K562 (cell line): Measurements from ENCODE around the gene MYO15A. TPM values are rescaled to one million over a fixed set of nuclear protein-coding genes. Genes with fewer than 3 reads are reported as not detected.

Experiments used
- ATF3 ChIP-seq, 2 experiments: fragments of 450-650 bp in 1 of 2; sonication (generic) in 1 of 2; formaldehyde crosslinking in 1 of 2; IDR thresholded peaks in 1 of 2; conservative IDR thresholded peaks in 1 of 2; 2 replicates each; pipeline versions ENCODE4 v1.6.1 to v1.8.1; 2016 to 2023; ENCODE audit warnings: mild to moderate bottlenecking in 2 of 2, moderate library complexity in 2 of 2, inconsistent platforms in 1 of 2, missing genetic modification reagents in 1 of 2
- HDAC3 ChIP-seq: fragments of 450-650 bp; IDR thresholded peaks from 2 replicates; pipeline ENCODE4 v1.6.1; 2018; ENCODE audit warnings: borderline replicate concordance, mild to moderate bottlenecking, moderate library complexity; ENCODE audit not compliant: partially characterized antibody
- KLF6 ChIP-seq: fragments of 250-450 bp; sonication (Bioruptor Pico); IDR thresholded peaks from 2 replicates; pipeline ENCODE4 v1.4.0; 2020; ENCODE audit warnings: mild to moderate bottlenecking, moderate library complexity, borderline replicate concordance
- NFE2L1 ChIP-seq: fragments of 450-650 bp; IDR thresholded peaks from 2 replicates; pipeline ENCODE4 v1.6.1; 2016; ENCODE audit warnings: missing genetic modification characterization, low read depth, mild to moderate bottlenecking, missing compliant biosample characterization, moderate library complexity, borderline replicate concordance
- NFIC ChIP-seq: fragments of 450-650 bp; IDR thresholded peaks from 2 replicates; pipeline ENCODE4 v1.6.1; 2017; ENCODE audit warnings: mild to moderate bottlenecking, inconsistent platforms
- RBM14 ChIP-seq: fragments of 200-400 bp; formaldehyde crosslinking; IDR thresholded peaks from 2 replicates; pipeline ENCODE4 v1.6.1; 2018; ENCODE audit warnings: low read depth, mild to moderate bottlenecking, low read length, moderate library complexity, borderline replicate concordance; ENCODE audit not compliant: insufficient read depth
- RERE ChIP-seq: sonication (generic); formaldehyde crosslinking; IDR thresholded peaks from 2 replicates; pipeline ENCODE4 v1.8.0; 2023; ENCODE audit warnings: missing genetic modification reagents, mild to moderate bottlenecking, borderline replicate concordance
- RNF2 ChIP-seq: sonication (generic); IDR thresholded peaks from 2 replicates; pipeline ENCODE4 v1.6.1; 2016
- SAFB2 ChIP-seq: fragments of 200-400 bp; formaldehyde crosslinking; IDR thresholded peaks from 2 replicates; pipeline ENCODE4 v1.6.1; 2018; ENCODE audit warnings: borderline replicate concordance, low read length, low read depth, moderate library complexity; ENCODE audit not compliant: severe bottlenecking
- SIX5 ChIP-seq, 2 experiments: IDR thresholded peaks; 2 replicates each; pipeline ENCODE4 v1.6.1; 2011; ENCODE audit warnings: low read length in 2 of 2, borderline replicate concordance in 1 of 2, low read depth in 1 of 2, mild to moderate bottlenecking in 1 of 2, moderate library complexity in 1 of 2; ENCODE audit not compliant: insufficient read depth in 1 of 2
- TOE1 ChIP-seq, 2 experiments: fragments of 450-650 bp in 1 of 2; sonication (generic) in 1 of 2; formaldehyde crosslinking in 1 of 2; IDR thresholded peaks; 2 replicates each; pipeline versions ENCODE4 v1.7.1 to v1.8.0; 2016 to 2022; ENCODE audit warnings: borderline replicate concordance in 2 of 2, mild to moderate bottlenecking in 2 of 2, antibody characterized with exemption in 1 of 2, inconsistent platforms in 1 of 2, low read depth in 1 of 2, missing genetic modification reagents in 1 of 2, moderate library complexity in 1 of 2
- YBX1 ChIP-seq: fragments of 450-650 bp; IDR thresholded peaks from 2 replicates; pipeline ENCODE4 v1.7.1; 2016; ENCODE audit warnings: mild to moderate bottlenecking
- ZBTB2 ChIP-seq: fragments of 450-650 bp; IDR thresholded peaks from 2 replicates; pipeline ENCODE4 v1.6.1; 2016; ENCODE audit warnings: antibody characterized with exemption
- ZNF24 ChIP-seq: fragments of 450-650 bp; IDR thresholded peaks from 2 replicates; pipeline ENCODE4 v1.6.1; 2016
- ZNF282 ChIP-seq: sonication (generic); formaldehyde crosslinking; IDR thresholded peaks from 2 replicates; pipeline ENCODE4 v1.8.1; 2023; ENCODE audit warnings: missing genetic modification reagents
- ZNF696 ChIP-seq: fragments of 250-450 bp; sonication (Bioruptor Pico); conservative IDR thresholded peaks from 2 replicates; pipeline ENCODE4 v1.4.0; 2020; ENCODE audit warnings: mild to moderate bottlenecking, moderate library complexity
- ZNF780A ChIP-seq: fragments of 250-450 bp; sonication (Bioruptor Pico); IDR thresholded peaks from 2 replicates; pipeline ENCODE4 v1.5.0; 2021; ENCODE audit warnings: mild to moderate bottlenecking
- polyA plus RNA-seq, 8 experiments: library from polyadenylated mRNA; depleted of rRNA in 4 of 8; stranded (reverse) in 5 of 8; unstranded in 3 of 8; fragments of >200 nt; fragmentation: Nextera tagmentation in 2 of 8; fragmentation: Illumina TruSeq in 1 of 8; extraction: Ambion mirVana in 2 of 8; extraction: Trizol in 1 of 8; gene quantifications; 2 replicates each; pipeline versions ENCODE4 v1.2.1 to v1.2.3, GENCODE V29; 2011 to 2014; ENCODE audit warnings: inconsistent platforms in 1 of 8, missing spikeins in 1 of 8
- total RNA-seq, 7 experiments: library from RNA; depleted of rRNA in 6 of 7; stranded (reverse); fragments of >200 nt in 6 of 7; fragmentation: Illumina TruSeq in 2 of 7; extraction: Trizol in 2 of 7; gene quantifications; 2 replicates each; pipeline versions ENCODE4 v1.2.1 to v1.2.3, GENCODE V29; 2011 to 2021; ENCODE audit warnings: low replicate concordance in 1 of 7

Gene MYO15A
- total and polyA plus RNA-seq, 9 of the 15 experiments (the other 6 are each of a cell fraction or from before 2014, with no cell fraction given) = 0.05 to 0.88 (median 0.14) TPM; not detected in 1

GRCh38 chr17:18087610-18088491 lies 20.7 kb upstream of the MYO15A start, which contains the start of gene DRG2 (continued):
- peak; percentile 81 for TF ChIP-seq TOE1 (IDR thresholded peaks at IDR 0.05; ENCODE audit: borderline replicate concordance)
- TF ChIP-seq TOE1 (CRISPR knock-in tag; IDR thresholded peaks at IDR 0.05; ENCODE audit: borderline replicate concordance, low read depth) = no peak
- peak; percentile 78 for TF ChIP-seq ZNF24
- peak; percentile 15 to 37; a peak in 1 of 4 replicates for TF ChIP-seq SIX5 (IDR thresholded peaks at IDR 0.05; ENCODE audit: borderline replicate concordance in 1 of 2, insufficient read depth in 1 of 2, low read depth in 1 of 2, low read length in 2 of 2)
- TF ChIP-seq NFE2L1 (tag) = no peak
- 0 out of 2 replicates have a peak, but pooled peaks have one; percentile 58 for TF ChIP-seq RBM14
- 0 out of 2 replicates have a peak, but pooled peaks have one; percentile 5 for TF ChIP-seq ATF3 (IDR thresholded peaks at IDR 0.05)
- TF ChIP-seq ATF3 (CRISPR knock-in tag; conservative IDR thresholded peaks at IDR 0.05) = peak; percentile 77; the same call in 1 of the 2 replicates
- no peak for TF ChIP-seq ZNF696 (CRISPR knock-in tag)
- TF ChIP-seq NFIC = peak; percentile 56
- TF ChIP-seq YBX1 = no peak
- 0 out of 2 replicates have a peak, but pooled peaks have one; percentile 55 for TF ChIP-seq ZBTB2
- TF ChIP-seq ZNF780A = no peak
- peak; percentile 67 for TF ChIP-seq RNF2
- peak; percentile 52; the same call in 1 of the 2 replicates for TF ChIP-seq KLF6
- TF ChIP-seq HDAC3 = peak; percentile 65
- 0 out of 2 replicates have a peak, but pooled peaks have one; percentile 15 for TF ChIP-seq RERE (CRISPR knock-in tag)
- TF ChIP-seq ZNF282 (CRISPR knock-in tag) = no peak; the same call in 1 of the 2 replicates
- no peak for TF ChIP-seq SAFB2
